ENCODE data around the gene VWA5A.

VWA5A gene

DNA sequence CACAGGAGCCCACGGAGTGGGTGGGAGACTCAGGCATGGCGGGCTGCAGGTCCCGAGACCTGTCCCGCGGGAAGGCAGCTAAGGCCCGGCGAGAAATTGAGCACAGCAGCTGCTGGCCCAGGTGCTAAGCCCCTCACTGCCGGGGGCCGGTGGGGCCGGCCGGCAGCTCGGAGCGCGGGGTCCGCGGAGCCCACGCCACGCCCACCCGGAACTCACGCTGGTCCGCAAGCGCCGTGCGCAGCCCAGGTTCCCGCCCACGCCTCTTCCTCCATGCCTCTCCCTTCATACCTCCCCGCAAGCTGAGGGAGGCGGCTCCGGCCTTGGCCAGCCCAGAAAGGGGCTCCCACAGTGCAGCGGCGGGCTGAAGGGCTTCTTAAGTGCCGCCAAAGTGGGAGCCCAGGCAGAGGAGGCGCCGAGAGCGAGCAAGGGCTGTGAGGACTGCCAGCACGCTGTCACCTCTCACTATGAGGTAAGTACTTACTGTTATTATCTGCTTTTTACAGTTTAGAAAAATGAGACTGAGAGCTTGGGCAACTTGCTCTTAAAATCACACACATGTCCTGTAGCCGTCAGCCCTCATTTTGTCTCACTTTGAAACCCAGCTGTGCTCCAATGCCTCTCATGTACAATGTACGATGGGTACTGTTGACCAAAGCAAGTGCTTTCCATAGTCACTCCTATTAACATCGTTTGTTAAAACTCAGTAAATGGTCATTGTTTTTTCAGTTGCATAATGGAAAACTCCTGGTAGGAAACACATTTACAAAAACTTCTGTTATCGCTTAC lies 55.7 kb downstream of the VWA5A start:
- DNase-seq (ENCODE audit: low read depth) = no peak

DNA sequence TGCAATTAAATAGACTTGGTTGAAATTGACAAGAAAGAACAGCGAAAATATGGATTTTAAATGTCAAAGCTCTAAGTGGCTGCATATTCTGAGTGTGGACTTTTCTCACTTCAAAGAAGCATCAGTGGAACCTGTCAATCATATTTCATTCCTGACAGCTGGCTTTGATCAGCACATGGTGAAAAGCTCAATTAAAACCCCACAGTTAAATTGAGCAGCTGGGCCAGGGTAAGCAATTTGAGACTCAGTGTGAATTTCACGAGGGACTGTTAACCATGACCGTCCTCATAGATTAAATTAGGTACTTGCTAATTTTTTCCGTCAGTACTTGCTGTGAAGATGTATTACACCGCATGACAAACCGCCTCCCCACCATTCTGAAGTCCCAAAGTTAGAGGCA lies 56.9 kb downstream of the VWA5A start:
- DNase-seq (ENCODE audit: low read depth) = no peak

DNA sequence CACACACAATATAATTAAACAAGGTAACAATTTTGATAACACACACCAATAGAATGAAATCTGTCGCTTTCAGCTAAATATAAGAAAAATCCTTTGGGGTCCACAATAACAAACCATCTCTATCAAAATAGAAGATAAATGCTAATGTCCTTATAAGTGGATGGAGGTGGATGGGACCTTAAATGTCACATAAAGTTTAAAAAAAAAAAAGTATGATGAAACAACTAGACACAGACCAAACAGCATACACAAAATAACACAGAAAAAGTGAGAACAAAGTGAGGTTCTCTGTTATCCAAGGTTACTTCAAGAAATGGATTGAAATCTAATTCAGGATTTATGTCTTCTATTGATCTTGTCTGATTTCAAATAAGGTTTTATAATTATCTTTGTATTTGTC lies 57.3 kb downstream of the VWA5A start:
- DNase-seq (ENCODE audit: low read depth) = no peak

DNA sequence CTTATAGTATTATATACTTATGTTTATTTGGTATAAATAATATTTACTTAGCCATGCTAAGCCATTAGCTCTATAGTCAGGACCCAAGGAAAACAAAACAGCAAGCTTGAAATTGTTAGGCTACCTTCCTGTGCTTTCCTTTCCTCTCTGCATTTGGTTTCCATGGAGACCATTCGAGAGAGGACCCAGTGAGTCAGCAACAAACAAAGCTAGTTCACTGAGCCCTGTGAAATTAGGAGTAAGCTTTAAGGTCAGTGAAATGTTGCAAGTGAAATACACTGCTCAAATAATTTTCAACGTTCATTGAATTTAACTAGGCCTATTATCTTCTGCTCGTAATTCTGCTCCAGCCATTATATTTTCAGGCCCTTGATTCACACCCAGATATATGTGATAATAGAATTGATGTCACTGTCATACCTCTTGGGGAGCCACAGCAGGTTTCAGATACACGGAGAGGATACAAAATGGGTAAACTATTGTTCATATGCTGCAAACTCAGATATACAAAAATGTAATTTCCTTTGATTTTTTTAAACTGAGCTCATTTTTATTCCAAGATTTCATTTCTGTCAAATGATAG lies 58.8 kb downstream of the VWA5A start:
- peak; percentile 56 for DNase-seq (ENCODE audit: low read depth)

DNA sequence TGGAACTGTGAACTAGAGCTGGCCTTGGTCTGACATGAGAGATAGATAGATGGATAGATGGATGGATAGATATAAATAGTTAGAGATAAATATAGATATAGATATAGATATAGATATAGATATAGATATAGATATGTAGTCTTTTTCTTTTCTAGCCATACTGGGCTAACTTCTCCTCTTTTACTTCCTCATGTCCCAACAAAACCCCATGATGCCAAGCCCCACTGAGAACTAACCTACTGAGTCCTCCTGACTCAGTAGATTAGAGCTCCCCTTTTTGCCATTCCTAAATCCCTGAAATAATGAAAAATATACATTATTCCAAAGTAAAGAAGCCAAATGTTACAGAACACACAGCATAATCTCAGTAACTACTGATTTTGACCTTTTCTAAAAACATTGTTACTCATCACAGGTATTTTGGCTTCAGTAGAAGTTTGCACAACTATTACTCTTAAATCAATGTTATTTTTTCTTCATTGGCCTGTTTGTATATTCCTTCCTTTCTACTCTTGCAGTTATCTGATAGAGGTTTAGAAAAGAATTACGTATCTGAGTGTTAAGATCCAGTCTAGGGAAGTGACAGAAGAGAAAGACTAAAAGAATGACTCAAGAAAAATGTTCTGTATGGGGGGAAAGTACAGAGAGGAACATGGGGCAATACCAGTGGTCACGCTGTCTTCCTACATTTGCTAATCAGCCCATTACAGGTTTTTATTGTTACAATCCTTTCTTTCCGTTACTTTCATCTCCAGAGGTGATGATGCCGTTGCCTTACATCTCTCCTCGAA lies 61.9 kb downstream of the VWA5A start:
- peak; percentile 14 for DNase-seq (ENCODE audit: low read depth)

DNA sequence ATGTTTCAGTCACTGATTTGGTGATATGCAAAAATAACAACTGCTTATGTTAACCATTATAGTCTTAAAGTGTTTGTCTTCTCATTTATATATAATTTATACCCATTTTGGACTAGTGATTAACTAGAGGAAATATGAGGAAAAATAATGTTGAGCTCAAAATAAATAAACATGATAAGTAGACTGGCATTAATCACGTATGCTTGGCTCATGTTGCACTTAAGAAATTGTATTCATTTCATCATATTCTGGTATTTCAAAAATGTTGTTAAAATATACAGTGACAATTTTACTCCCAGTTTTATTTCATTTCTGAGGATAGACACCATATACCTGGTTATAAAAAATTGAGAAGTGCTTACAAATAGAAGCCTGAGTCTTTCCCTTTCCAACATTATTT lies 64.1 kb downstream of the VWA5A start:
- DNase-seq (ENCODE audit: low read depth) = peak; percentile 14

DNA sequence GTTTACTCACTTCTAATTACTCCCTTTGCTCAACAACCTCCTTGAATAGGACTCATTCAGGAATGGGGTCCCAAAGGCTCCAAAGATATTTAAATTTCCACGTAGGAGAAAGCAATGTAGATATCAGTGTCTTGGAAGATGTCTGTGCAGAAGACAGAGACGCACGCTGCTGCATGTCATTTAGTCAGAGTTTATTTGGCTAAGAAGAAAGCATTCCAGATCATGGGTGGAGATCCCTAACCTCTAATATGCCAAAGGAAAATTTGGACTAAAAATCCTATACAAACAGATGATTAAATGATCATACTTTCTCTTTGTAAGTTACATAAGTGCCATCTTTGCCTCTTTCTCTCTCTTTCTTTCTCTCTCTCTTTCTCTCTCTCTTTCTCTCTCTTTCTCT lies 67.8 kb downstream of the VWA5A start, which contains the start of gene OR10D3:
TSS of gene OR10D3 (plus strand) at position 278 of the 400 bp plus-strand sequence. CDS start 1,925 bp downstream, outside the sequence.
- no peak for DNase-seq (ENCODE audit: low read depth)

DNA sequence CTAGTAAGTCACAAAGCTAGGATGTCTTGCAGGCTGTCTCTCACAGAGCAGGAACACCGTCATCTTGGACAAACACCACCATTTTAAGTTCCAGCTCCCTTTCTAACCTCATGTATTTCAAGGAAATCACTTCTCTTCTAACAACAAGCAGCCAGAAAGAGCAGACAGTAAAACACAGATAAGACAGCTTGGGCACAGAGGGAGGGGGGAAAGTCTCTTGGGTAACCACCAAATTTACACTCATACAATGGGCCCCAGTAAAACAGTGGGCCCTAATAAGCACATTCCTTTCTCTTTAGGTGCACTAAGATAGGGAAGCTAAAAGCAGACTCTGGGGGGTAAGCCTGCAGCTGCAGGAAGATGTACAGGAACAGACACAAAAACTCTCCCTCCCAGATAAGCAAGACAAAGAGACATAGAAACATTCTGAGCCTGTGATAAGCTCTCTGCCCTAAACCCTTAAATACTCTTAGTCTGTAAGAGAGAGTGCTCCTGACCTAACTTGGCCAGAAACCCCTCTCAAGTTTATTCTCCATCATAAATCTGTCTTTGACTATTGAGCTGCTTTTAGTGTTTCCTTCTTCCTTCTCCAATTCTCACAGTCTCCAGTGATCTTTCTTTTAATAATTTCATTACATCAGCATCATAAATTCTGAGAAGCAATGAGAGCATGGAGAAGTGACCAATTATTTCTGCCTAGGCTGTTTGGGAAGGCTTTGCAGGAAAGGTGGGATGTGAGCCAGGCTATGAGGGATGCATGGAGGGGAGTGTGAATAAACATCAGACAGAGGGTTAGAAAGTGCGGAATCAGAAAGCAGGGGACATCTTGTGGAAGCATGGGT lies 75.3 kb downstream of the VWA5A start:
- DNase-seq (ENCODE audit: low read depth) = no peak

DNA sequence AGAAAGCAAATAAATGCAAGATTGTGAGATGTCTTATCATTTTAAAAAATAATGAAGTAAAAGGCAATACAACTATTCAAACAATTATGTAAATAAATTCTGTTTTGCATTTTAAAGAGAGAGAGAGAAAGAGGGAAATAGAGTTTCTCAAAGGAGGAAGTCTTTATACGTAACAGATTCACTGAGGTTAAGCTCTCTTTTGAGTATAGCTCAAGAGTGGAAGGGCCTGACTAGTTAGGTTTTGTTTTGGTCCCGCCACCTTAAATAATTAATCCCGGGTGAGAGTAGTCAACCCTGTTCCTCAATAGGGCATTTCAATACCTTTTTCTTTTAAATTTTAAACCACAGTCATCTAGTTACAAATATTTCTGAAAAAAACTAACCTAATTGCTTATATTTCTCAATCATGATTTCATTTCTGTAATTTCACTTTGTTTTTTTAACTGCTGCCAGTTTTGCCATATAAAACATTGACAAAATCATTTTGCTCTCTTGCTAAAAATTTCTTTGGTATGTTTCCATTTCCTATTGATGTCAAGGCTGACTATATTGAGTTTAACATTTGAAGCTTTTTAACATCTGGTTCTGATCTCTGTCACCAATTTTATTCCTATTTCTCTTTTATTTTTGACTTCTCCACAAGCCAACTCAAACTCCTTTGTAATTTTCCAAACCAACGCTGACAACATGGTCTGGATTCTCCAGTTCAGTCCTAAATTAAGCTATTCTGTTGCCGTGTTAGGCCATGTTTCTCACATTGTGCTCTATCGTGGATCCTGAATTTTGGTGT lies 78.2 kb downstream of the VWA5A start:
- DNase-seq (ENCODE audit: low read depth) = no peak

DNA sequence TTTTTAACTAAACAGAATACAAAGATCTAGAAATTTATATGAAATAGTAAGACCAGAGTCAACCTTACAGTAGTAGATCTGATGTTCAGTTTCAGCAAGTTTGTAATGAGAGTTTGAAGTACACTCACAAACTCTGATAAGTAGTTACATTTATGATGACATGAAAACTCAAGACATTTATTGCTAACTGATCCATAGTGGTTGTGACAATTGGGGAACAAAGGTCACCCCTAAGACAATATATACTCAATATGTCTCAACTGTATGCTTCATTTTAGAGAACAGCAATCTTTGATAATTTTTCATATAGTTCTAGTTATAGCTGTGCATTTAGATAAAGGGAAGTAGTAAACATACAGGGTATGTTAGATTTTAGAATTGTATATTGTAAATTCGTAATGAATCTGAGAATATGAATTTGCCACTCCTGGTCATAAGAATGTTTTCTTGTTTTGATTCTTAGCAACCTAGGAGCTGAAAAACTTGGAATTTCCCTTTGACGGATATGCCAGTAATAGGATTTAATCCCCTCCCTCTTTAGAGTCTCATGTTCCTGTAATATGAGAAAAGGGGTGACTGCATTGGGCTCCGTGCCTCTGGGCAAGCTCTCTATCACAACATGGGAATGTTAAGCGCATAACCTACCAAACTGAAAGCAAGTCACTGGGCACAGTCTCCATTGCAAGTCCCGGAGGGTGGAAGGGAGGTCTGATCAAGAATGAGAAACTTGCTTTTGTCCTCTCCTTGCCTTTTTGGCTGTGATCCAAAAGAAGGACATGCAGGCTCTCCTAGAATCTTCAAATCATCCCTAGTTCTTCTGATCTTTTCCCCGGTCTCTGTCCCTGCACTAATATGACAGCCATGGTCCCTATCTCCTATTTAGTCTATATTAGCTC lies 79.3 kb downstream of the VWA5A start:
- DNase-seq (ENCODE audit: low read depth) = no peak

DNA sequence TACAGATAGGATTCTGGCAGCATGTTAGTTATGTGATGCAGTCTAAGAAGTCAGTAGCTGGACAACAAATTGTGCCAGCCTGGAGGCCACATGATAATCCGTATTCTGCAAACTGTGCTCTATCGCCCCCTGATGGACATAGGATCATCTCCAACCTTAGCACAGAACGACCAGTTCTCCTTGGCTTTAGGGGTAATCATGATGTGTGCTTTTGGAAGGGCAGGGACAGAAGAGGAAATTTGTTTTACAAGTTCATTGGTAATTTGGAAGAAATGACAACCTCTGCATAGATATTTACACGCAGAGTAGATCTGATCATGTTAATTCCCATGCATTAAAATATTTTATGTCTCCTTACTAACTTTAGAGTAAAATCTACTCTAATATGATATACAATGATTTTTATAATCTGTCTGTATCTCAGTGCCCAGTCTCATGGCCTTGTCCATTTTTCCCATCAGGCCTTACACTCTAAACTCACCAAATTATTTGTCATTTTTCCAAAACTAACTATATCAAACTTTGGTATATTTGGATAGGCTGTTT lies 80.0 kb downstream of the VWA5A start:
- peak; percentile 55 for DNase-seq (ENCODE audit: low read depth)

Data from amniotic epithelial cell (primary cell).